ENCODE results near the gene OR2T10.
"Not testable (repeated sequence)": the region's sequence is repeated elsewhere in the genome, so short reads cannot be mapped to it uniquely, and the experiment has no call there.

OR2T10 gene

GRCh38 chr1:248593226-248593625 lies 4.3 kb downstream of the OR2T10 start:
- DNase-seq: no peak

GRCh38 chr1:248592655-248593054 lies 4.8 kb downstream of the OR2T10 start:
- DNase-seq: no peak

GRCh38 chr1:248590055-248590454 lies 7.4 kb downstream of the OR2T10 start:
- DNase-seq: no peak

- no peak for DNase-seq
Observed at GRCh38 chr1:248589334-248589733, 8.2 kb downstream of the OR2T10 start.

GRCh38 chr1:248585266-248585665 lies 12.2 kb downstream of the OR2T10 start:
- no peak for DNase-seq

- DNase-seq: no peak
Observed at GRCh38 chr1:248576260-248576980, 21.1 kb downstream of the OR2T10 start.

- DNase-seq: not testable (repeated sequence)
Observed at GRCh38 chr1:248574657-248575056, 22.8 kb downstream of the OR2T10 start, which contains the start of gene OR2T34. Gene OR2T34 (minus strand): TSS chr1:248574757. CDS start chr1:248574757, 0 bp downstream.

- DNase-seq: not testable (repeated sequence)
Observed at GRCh38 chr1:248573856-248574255, 23.6 kb downstream of the OR2T10 start.

- DNase-seq: not testable (repeated sequence)
Observed at GRCh38 chr1:248572049-248572448, 25.5 kb downstream of the OR2T10 start.

- not testable (repeated sequence) for DNase-seq
Observed at GRCh38 chr1:248570811-248571210, 26.7 kb downstream of the OR2T10 start.

- DNase-seq: not testable (repeated sequence)
Observed at GRCh38 chr1:248569049-248569448, 28.5 kb downstream of the OR2T10 start.

- not testable (repeated sequence) for DNase-seq
Observed at GRCh38 chr1:248565530-248566373, 31.7 kb downstream of the OR2T10 start.

GRCh38 chr1:248562672-248563071 lies 34.8 kb downstream of the OR2T10 start, which contains the start of gene OR2T29:
Gene OR2T29 (minus strand): TSS chr1:248562772. CDS start chr1:248559491, 3,281 bp downstream.
- not testable (repeated sequence) for DNase-seq

- DNase-seq: not testable (repeated sequence)
Observed at GRCh38 chr1:248551027-248551426, 46.5 kb downstream of the OR2T10 start.

GRCh38 chr1:248547383-248547782 lies 50.1 kb downstream of the OR2T10 start:
- not testable (repeated sequence) for DNase-seq
